Right ventricle myocardium superior (tissue), 1 donor: Measurements from ENCODE around the gene FOXJ3. TPM values are rescaled to one million over a fixed set of nuclear protein-coding genes. Genes with fewer than 3 reads are reported as not detected.

Source experiments
- ATAC-seq: fragments of 200-7000 bp; cut with Tn5 transposase; one replicate; pipeline ENCODE4 v1.9.1; 2020; ENCODE audit warnings: mild to moderate bottlenecking; ENCODE audit not compliant: poor library complexity
- DNase-seq: peaks from one replicate; pipeline ENCODE4 v3.0.0-alpha.2; 2020
- intact Hi-C: fragments of 100-400 bp; cut with DNase I; formaldehyde crosslinking; loops from one replicate; pipeline ENCODE4 v1.11.2; 2022
- total RNA-seq: library from RNA; stranded (reverse); fragmentation: NEBNext Ultra II Directional; extraction: Animal tissue kit (Norgen Biotek cat#: 25700); gene quantifications from one replicate; pipeline ENCODE4 v1.2.1, GENCODE V29; 2021
- donor health status: DM: no; HTN: yes; CAD: no; lungs with severe emphysema.

FOXJ3 gene
- total RNA-seq, 1 donor from 2014 or later = 33.1 TPM

GRCh38 chr1:42317308-42317707 lies 17.7 kb downstream of the FOXJ3 start:
- DNase-seq (no peak), ATAC-seq (no peak)
- intact Hi-C loops = no loop called here

DNA sequence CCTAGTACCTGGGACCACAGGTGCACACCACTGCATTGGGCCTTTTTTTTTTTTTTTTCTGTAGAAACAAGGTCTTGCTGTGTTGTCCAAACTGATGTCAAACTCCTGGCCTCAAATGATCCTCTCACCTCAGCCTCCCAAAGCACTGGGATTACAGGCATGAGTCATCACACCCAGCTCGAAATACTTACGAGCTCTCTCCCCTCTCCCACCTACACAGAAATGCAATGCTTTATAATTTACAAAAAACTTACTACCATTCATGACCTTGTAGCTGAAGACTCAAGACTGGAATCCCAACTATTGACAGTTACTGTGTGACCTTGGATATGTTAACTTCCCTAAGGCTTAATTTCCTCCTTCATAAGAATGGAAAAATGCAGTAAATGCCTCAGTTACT lies 18.7 kb downstream of the FOXJ3 start:
- ATAC-seq (no peak), DNase-seq (no peak)
- intact Hi-C loops = no loop called here

DNA sequence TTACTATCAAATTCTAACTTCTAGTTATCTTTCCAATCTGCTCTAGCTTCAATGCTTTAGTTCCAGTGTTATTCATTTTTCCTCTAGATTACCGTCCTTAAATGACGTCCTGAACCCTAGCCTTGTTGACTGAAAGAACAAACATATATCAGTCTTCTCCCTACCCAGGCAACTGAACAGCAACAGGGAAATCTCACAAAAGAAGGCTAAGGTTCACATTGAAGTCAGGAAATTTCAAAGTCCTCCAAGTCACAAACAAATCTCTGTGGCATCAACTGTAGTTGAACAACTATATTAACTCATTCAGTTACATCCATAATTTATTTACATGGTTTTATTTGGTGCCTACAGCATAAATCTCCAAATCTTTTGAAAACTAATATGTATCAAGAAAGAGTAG lies 19.5 kb downstream of the FOXJ3 start:
- intact Hi-C loops = no loop called here
- ATAC-seq (no peak), DNase-seq (no peak)

GRCh38 chr1:42313970-42314369 lies 21.1 kb downstream of the FOXJ3 start:
- intact Hi-C loops = no loop called here
- ATAC-seq (no peak), DNase-seq (no peak)

DNA sequence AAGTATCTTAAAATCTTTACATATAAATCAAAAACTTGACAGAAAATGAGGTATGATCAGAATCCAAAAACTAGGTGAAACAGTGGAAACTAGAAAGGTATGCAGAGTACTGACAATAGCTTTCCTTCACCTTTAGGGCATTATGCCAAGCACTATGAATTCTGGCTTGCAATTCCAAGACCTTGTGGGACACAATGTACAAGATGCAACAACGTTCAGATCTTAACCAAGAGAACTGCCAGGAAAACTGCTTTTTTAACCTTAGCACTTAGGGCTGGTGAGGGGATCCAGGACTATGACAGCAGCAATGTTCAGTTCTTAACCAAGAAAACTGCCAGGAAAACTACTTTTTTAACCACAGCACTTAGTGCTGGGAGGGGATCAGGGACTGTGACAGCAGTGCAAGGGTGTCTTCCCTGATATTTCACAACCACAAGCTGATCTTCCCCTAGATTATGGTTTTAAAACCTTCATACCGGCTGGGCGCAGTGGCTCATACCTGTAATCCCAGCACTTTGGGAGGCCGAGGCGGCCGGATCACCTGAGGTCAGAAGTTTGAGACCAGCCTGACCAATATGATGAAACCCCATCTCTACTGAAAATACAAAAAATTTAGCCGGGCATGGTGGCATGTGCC lies 22.3 kb downstream of the FOXJ3 start:
- no peak for ATAC-seq
- intact Hi-C loops = no loop called here
- DNase-seq = no peak

DNA sequence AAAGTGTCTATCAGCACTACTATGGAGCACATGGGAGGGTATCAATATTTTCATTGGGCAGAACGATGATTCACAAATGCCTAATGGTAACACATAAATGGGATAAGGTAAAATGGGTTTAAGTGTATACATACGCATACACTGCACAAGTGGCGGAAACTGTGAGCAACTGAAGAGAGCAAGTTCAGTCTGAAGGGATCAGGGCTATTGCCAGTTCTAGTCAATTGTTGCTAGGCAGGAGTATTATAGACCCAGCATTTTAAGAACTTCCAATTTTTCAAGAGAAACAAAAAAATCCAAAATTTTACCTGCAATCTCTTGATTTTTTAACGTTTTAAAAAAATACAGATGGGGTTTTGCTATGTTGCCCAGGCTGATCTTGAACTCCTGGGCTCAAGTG lies 23.1 kb downstream of the FOXJ3 start:
- intact Hi-C loops = no loop called here
- ATAC-seq (no peak), DNase-seq (no peak)

DNA sequence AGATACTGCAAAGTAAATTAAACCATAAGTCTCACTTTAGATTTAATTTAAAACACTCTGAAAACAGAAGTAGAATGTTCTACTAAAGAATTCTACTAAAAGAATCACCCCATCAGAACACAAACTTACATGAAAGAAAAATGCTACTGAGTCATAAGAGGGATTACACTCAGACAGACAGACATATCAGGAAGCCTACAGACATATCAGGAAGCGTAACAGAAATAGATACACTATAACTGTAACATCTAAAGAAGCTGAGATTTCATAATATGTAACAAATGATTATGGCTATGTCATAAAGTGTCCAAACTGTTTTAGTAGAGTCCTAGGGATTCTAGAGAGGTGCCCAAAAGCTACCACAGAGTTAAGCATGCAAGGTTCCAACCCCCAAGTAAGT lies 23.9 kb downstream of the FOXJ3 start:
- intact Hi-C loops = no loop called here
- no peak for DNase-seq
- ATAC-seq = no peak

GRCh38 chr1:42306977-42307376 lies 28.1 kb downstream of the FOXJ3 start:
- intact Hi-C loops = no loop called here
- ATAC-seq (no peak), DNase-seq (no peak)

GRCh38 chr1:42305639-42306038 lies 29.4 kb downstream of the FOXJ3 start:
- intact Hi-C loops = no loop called here
- no peak for DNase-seq
- no peak for ATAC-seq

- intact Hi-C loops = no loop called here
- no peak for DNase-seq
- ATAC-seq = no peak
Measured at GRCh38 chr1:42302034-42302433, 33.0 kb downstream of the FOXJ3 start.

GRCh38 chr1:42298520-42298919 lies 36.5 kb downstream of the FOXJ3 start:
- DNase-seq (no peak), ATAC-seq (no peak)
- intact Hi-C loops = no loop called here

DNA sequence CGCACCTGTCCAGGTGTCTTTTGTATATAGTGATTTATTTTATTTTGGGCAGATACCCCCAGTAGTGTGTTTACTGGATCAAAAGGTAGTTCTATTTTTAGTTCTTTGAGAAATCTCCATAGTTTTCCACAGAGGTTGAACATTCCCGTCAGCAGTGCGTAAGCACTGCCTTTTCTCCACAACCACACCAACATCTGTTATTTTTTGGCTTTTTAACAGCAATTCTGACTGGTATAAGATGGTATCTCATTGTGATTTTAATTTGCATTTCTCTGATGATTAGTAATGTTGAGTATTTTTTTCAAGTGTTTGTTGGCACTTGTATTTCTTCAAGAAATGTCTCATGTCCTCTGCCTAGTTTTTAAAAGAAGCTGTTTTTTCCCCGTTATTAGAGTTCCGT lies 39.2 kb downstream of the FOXJ3 start:
- ATAC-seq (no peak), DNase-seq (no peak)
- intact Hi-C loops = no loop called here

DNA sequence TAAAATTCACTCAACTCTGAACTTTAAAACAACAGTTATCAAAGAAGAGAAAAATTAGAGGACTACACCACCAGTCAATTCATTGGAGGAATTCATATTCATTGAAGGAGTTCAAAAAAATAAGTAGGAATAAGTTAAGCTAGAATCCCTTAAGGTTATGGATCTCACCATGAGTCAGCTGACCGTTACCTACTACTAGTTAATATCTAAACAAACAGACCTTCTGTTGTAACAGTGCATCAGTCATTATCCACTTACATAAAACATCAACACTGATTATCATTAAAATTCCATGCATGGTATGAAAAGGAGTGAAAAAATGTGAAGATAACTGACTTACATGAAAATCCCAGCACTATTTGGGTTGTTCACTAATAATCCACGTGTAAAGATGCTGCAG lies 44.9 kb downstream of the FOXJ3 start:
- intact Hi-C loops = no loop called here
- no peak for ATAC-seq

DNA sequence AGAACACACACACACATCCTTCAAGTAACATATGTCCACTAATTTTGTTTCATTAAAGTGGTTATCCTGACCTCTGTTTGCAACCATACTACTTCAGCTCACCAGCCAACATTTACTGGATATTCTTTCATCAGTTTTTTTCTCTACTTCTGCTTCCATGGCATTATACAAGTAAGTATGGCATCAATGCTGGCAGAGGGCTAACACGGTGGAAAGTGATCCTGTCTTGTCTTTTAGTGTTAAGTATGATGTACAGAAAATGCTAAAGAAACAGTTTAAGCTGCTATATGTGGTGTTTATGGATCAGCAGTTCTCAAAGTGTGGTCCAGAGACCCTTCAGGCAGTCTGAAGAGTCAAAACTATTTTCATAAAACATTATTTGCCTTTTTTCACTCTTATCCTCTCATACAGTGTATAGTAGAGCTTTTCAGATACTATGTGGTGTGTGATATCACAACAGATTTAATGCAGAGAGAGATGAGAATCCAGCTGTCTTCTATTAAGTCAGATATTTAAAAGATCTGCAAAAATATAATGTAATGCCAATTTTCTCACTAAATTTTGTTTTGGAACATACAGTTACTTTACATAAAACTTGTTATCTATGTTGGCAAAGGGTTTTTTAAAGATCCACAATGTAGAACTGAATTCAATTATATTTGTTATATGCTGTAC lies 46.6 kb downstream of the FOXJ3 start:
- intact Hi-C loops = no loop called here
- DNase-seq (no peak), ATAC-seq (no peak)

More for the DNA sequence above, 44.9 kb downstream of the FOXJ3 start:
- DNase-seq = no peak

DNA sequence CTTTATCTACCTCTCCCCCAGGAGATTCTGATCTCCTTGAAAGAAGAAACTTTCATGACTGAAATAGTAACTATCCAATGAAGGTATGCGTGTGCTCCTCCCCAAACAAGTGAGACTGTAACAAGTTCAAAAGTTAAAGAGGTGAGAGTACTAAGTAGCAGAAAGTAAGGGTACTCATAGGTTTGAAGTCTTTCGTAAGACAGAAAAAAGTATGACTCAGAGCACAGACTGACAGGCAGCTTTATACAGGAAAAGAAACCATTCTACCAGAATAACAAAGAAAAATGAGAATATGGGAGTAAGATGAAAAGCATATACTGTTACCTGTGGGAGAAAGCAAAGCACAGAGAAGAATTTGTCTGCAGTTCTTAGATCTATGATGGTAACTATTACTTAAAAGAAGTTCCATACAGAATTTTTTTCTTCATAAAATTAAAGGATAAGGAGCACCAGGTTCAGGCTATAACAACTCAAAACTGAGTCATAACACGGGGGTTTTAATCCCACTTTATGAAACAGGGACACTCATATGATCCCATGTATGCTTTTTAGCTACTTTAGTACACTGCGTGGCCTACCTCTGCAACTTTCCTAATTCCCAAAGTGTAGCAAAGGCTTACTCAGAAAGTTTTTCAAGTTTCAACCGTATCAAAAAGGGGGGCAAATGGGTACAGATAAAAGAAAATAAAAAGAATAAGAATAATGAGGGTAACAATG lies 52.0 kb downstream of the FOXJ3 start:
- intact Hi-C loops = no loop called here
- DNase-seq (no peak), ATAC-seq (no peak)

GRCh38 chr1:42282024-42282579 lies 52.9 kb downstream of the FOXJ3 start:
- no peak for DNase-seq
- intact Hi-C loops = no loop called here
- peak; percentile 66 for ATAC-seq

GRCh38 chr1:42280821-42281220 lies 54.2 kb downstream of the FOXJ3 start:
- intact Hi-C loops = no loop called here
- ATAC-seq = no peak
- DNase-seq = no peak

GRCh38 chr1:42279055-42279454 lies 56.0 kb downstream of the FOXJ3 start:
- intact Hi-C loops = no loop called here
- DNase-seq = no peak
- peak; percentile 32 for ATAC-seq

GRCh38 chr1:42272920-42273319 lies 62.1 kb downstream of the FOXJ3 start:
- intact Hi-C loops = no loop called here

DNA sequence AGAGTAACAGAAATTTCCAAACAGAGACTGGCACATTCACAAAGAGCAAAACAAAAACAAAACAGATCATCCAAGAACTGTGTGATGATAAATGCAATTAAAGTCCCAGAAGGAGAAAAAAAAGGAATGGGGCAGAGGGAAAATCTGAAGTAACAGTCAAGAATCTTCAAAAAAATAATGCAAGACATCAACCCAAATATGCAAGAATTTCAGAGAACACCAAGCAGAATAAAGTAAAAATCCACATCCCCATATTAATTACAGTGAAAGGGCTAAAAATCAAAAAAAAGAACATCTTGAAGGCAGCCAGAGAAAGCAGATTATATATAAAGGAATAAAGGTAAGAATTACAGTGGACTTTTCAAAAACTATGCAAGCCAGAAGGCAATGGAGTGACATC lies 67.1 kb downstream of the FOXJ3 start:
- ATAC-seq = no peak
- intact Hi-C loops = no loop called here

More at GRCh38 chr1:42272920-42273319, 62.1 kb downstream of the FOXJ3 start:
- ATAC-seq (no peak), DNase-seq (no peak)

More for the DNA sequence above, 67.1 kb downstream of the FOXJ3 start:
- no peak for DNase-seq
